Suprapubic skin (tissue), 4 donors: ENCODE results near the gene TF. TPM values are rescaled to one million over a fixed set of nuclear protein-coding genes. Genes with fewer than 3 reads are reported as not detected.

Source experiments
- DNase-seq, 2 donors: peaks; one replicate each; pipeline ENCODE4 v3.0.0-alpha.2; 2019; ENCODE audit warnings: low spot score in 2 of 2
- H3K27ac ChIP-seq: fragments of 200-600 bp; sonication (generic); one replicate; pipeline ENCODE4 v1.5.1; 2019
- H3K27me3 ChIP-seq: fragments of 200-600 bp; sonication (generic); one replicate; pipeline ENCODE4 v1.5.1; 2019
- H3K36me3 ChIP-seq: fragments of 200-600 bp; sonication (generic); one replicate; pipeline ENCODE4 v1.5.1; 2019
- H3K4me1 ChIP-seq: fragments of 200-600 bp; sonication (generic); one replicate; pipeline ENCODE4 v1.5.1; 2019
- H3K4me3 ChIP-seq: fragments of 200-600 bp; sonication (generic); one replicate; pipeline ENCODE4 v1.5.1; 2019; ENCODE audit warnings: mild to moderate bottlenecking
- H3K9me3 ChIP-seq: fragments of 200-600 bp; sonication (generic); one replicate; pipeline ENCODE4 v1.5.1; 2019
- CTCF ChIP-seq, 2 donors: fragments of 200-600 bp in 1 of 2; fragments of 450-650 bp in 1 of 2; sonication (generic) in 1 of 2; IDR thresholded peaks; one replicate each; pipeline ENCODE4 v1.5.1; 2016 to 2019; ENCODE audit warnings: antibody characterized with exemption in 2 of 2, mild to moderate bottlenecking in 1 of 2, moderate library complexity in 1 of 2
- EP300 ChIP-seq: sonication (generic); formaldehyde crosslinking; IDR thresholded peaks from one replicate; pipeline ENCODE4 v1.6.1; 2017; ENCODE audit warnings: antibody characterized with exemption
- POLR2A ChIP-seq, 2 donors: fragments of 450-650 bp; IDR thresholded peaks; one replicate each; pipeline ENCODE4 v1.6.1; 2017; ENCODE audit warnings: antibody characterized with exemption in 2 of 2, mild to moderate bottlenecking in 2 of 2, moderate library complexity in 2 of 2
- POLR2AphosphoS5 ChIP-seq, 3 donors: sonication (generic); formaldehyde crosslinking; IDR thresholded peaks; one replicate each; pipeline ENCODE4 v1.6.1; 2017; ENCODE audit warnings: antibody characterized with exemption in 3 of 3
- WGBS: methylation state at CpG from one replicate; pipeline ENCODE4 v1.1.5; 2018; 5-methylcytosine and 5-hydroxymethylcytosine counted together
- total RNA-seq, 4 donors: library from RNA; depleted of rRNA; stranded (reverse); fragments of >200 nt; gene quantifications; one replicate each; pipeline ENCODE4 v1.1.0, GENCODE V29; 2016

Gene TF
- total RNA-seq, 4 donors from 2014 or later: 4.8 to 16.5 (median 8.7) TPM

GRCh38 chr3:133825969-133826727, 80.0 kb downstream of the TF start:
- no peaks in the 10 kb centered on the region for H3K27me3 ChIP-seq
- no peak for DNase-seq
- H3K4me3 ChIP-seq: no peak overlapping the region
- no peak overlapping the region for H3K27ac ChIP-seq
- TF ChIP-seq EP300: no peak
- no peak for TF ChIP-seq CTCF (IDR thresholded peaks at IDR 0.05)
- TF ChIP-seq POLR2AphosphoS5 (IDR thresholded peaks at IDR 0.05): no peak
- no peak for TF ChIP-seq POLR2A (IDR thresholded peaks at IDR 0.05)
- H3K9me3 ChIP-seq: no peaks in the 10 kb centered on the region
- H3K4me1 ChIP-seq: peaks cover 4% of the 10 kb centered on the region
- H3K36me3 ChIP-seq: peaks cover 33% of the 10 kb centered on the region
- WGBS: 81% methylated on average over 12 of the region's 12 CpGs

- Histone ChIP-seq H3K27me3 (no peaks in the 10 kb centered on the region), H3K4me1 (no peaks in the 10 kb centered on the region), H3K4me3 (no peak overlapping the region), H3K27ac (no peak overlapping the region), H3K36me3 (peaks cover 25% of the 10 kb centered on the region), H3K9me3 (no peaks in the 10 kb centered on the region)
- 32% methylated on average over 1 of the region's 1 CpG for WGBS
- no peak for DNase-seq
- TF ChIP-seq CTCF (IDR thresholded peaks at IDR 0.05) (no peak), EP300 (no peak), POLR2A (IDR thresholded peaks at IDR 0.05) (no peak), POLR2AphosphoS5 (IDR thresholded peaks at IDR 0.05) (no peak)
Measured at GRCh38 chr3:133827136-133827535, 80.9 kb downstream of the TF start.

DNA sequence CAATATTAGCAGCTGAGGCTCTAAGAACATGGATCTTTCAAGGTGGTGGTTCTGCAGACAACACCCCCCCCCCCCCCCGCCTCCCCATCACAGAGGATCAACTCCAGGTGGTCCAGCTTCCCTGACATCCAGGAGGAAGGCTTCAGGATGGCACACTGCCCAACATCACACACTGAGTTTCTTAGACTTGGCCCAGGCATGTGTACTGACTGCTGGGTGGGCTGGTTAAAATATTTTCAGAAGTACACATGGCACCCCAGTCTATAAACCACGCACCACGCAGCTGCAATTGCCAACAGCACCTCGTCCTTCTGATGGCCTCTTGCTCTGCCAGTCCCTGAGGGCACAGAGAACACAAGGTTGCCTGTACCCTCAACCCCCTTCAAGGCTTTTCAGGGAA, 81.5 kb downstream of the TF start:
- Histone ChIP-seq H3K36me3 (peaks cover 20% of the 10 kb centered on the region), H3K9me3 (no peaks in the 10 kb centered on the region), H3K4me3 (no peak overlapping the region), H3K4me1 (no peaks in the 10 kb centered on the region), H3K27me3 (no peaks in the 10 kb centered on the region), H3K27ac (no peak overlapping the region)
- DNase-seq: no peak
- WGBS: 84% methylated on average over 3 of the region's 4 CpGs
- TF ChIP-seq CTCF (IDR thresholded peaks at IDR 0.05) (no peak), EP300 (no peak), POLR2A (IDR thresholded peaks at IDR 0.05) (no peak), POLR2AphosphoS5 (IDR thresholded peaks at IDR 0.05) (no peak)

- Histone ChIP-seq H3K36me3 (peaks cover 12% of the 10 kb centered on the region), H3K4me1 (no peaks in the 10 kb centered on the region), H3K9me3 (no peaks in the 10 kb centered on the region), H3K4me3 (no peak overlapping the region), H3K27me3 (no peaks in the 10 kb centered on the region), H3K27ac (no peak overlapping the region)
- TF ChIP-seq POLR2AphosphoS5 (IDR thresholded peaks at IDR 0.05): no peak
- TF ChIP-seq EP300: no peak
- TF ChIP-seq CTCF (IDR thresholded peaks at IDR 0.05): no peak
- no peak for TF ChIP-seq POLR2A (IDR thresholded peaks at IDR 0.05)
- WGBS: 86% methylated on average over 9 of the region's 12 CpGs
- DNase-seq: no peak
Measured at GRCh38 chr3:133828576-133829309, 82.5 kb downstream of the TF start.

- Histone ChIP-seq H3K4me1 (no peaks in the 10 kb centered on the region), H3K27me3 (no peaks in the 10 kb centered on the region), H3K36me3 (peaks cover 7% of the 10 kb centered on the region), H3K4me3 (no peak overlapping the region), H3K27ac (no peak overlapping the region), H3K9me3 (no peaks in the 10 kb centered on the region)
- 76% methylated on average over 3 of the region's 3 CpGs for WGBS
- TF ChIP-seq CTCF (IDR thresholded peaks at IDR 0.05) (no peak), POLR2AphosphoS5 (IDR thresholded peaks at IDR 0.05) (no peak), EP300 (no peak), POLR2A (IDR thresholded peaks at IDR 0.05) (no peak)
- DNase-seq: no peak
Measured at GRCh38 chr3:133829310-133829707, 83.1 kb downstream of the TF start.
